Adipocyte (in vitro differentiated cells): ENCODE measurements around the gene MSL1.
A peak's percentile ranks its signal among the peaks of the same experiment; 100 is the strongest.

Experiments
- DNase-seq: peaks from one replicate; pipeline ENCODE4 v3.0.0-alpha.2; 2015; ENCODE audit warnings: low read depth
- H3K27me3 ChIP-seq: replicated peaks from 2 replicates; pipeline ENCODE4 v1.7.0; 2013; ENCODE audit warnings: mild to moderate bottlenecking, low read length, moderate library complexity; ENCODE audit not compliant: control insufficient read depth, insufficient read depth
- H3K36me3 ChIP-seq: 2 replicates; pipeline ENCODE4 v1.7.0; 2013; ENCODE audit warnings: low read length, mild to moderate bottlenecking, moderate library complexity; ENCODE audit not compliant: control insufficient read depth, insufficient read depth, severe bottlenecking
- H3K4me1 ChIP-seq: 2 replicates; pipeline ENCODE4 v1.7.0; 2013; ENCODE audit warnings: mild to moderate bottlenecking, low read length, moderate library complexity; ENCODE audit not compliant: control insufficient read depth, insufficient read depth
- H3K4me3 ChIP-seq: 2 replicates; pipeline ENCODE4 v1.7.0; 2013; ENCODE audit warnings: mild to moderate bottlenecking, low read length, moderate library complexity
- H3K9ac ChIP-seq: 2 replicates; pipeline ENCODE4 v1.7.0; 2013; ENCODE audit warnings: mild to moderate bottlenecking, low read length, moderate library complexity
- H3K9me3 ChIP-seq: 2 replicates; pipeline ENCODE4 v1.7.0; 2013; ENCODE audit warnings: mild to moderate bottlenecking, low read length, moderate library complexity; ENCODE audit not compliant: control insufficient read depth

Gene MSL1

GRCh38 chr17:40175928-40176753, 54.4 kb downstream of the MSL1 start:
- Histone ChIP-seq H3K27me3 (no peaks in the 10 kb centered on the region), H3K4me1 (peaks cover 4% of the 10 kb centered on the region), H3K36me3 (peaks cover 38% of the 10 kb centered on the region), H3K9me3 (no peaks in the 10 kb centered on the region), H3K9ac (no peak overlapping the region), H3K4me3 (no peak overlapping the region)
- DNase-seq = no peak

GRCh38 chr17:40176754-40177110, 55.0 kb downstream of the MSL1 start:
- no peaks in the 10 kb centered on the region for H3K27me3 ChIP-seq
- H3K4me1 ChIP-seq = peaks cover 4% of the 10 kb centered on the region
- DNase-seq = no peak
- no peak overlapping the region for H3K9ac ChIP-seq
- peaks cover 36% of the 10 kb centered on the region for H3K36me3 ChIP-seq
- H3K4me3 ChIP-seq = no peak overlapping the region
- H3K9me3 ChIP-seq = no peaks in the 10 kb centered on the region

GRCh38 chr17:40177275-40177874, 55.6 kb downstream of the MSL1 start, which contains the start of gene RAPGEFL1:
TSS of gene RAPGEFL1 (plus strand) at chr17:40177470. CDS start at chr17:40177862, 392 bp downstream.
- Histone ChIP-seq H3K36me3 (peaks cover 30% of the 10 kb centered on the region), H3K9me3 (no peaks in the 10 kb centered on the region), H3K9ac (peak within 1 kb of the TSS; percentile 56), H3K27me3 (no peaks in the 10 kb centered on the region), H3K4me1 (peaks cover 4% of the 10 kb centered on the region), H3K4me3 (peak within 1 kb of the TSS; percentile 59)
- peak; percentile 79 for DNase-seq

- H3K4me3 ChIP-seq = no peak overlapping the region
- H3K4me1 ChIP-seq = peaks cover 4% of the 10 kb centered on the region
- no peak for DNase-seq
Measured at GRCh38 chr17:40178021-40178601, 56.3 kb downstream of the MSL1 start.

GRCh38 chr17:40178660-40179059, 56.9 kb downstream of the MSL1 start:
- peaks cover 23% of the 10 kb centered on the region for H3K36me3 ChIP-seq

More at GRCh38 chr17:40178021-40178601, 56.3 kb downstream of the MSL1 start:
- Histone ChIP-seq H3K36me3 (peaks cover 28% of the 10 kb centered on the region), H3K9ac (no peak overlapping the region), H3K9me3 (no peaks in the 10 kb centered on the region), H3K27me3 (no peaks in the 10 kb centered on the region)

GRCh38 chr17:40179923-40180659, 58.3 kb downstream of the MSL1 start:
- Histone ChIP-seq H3K36me3 (peaks cover 10% of the 10 kb centered on the region), H3K4me3 (no peak overlapping the region), H3K4me1 (peaks cover 6% of the 10 kb centered on the region), H3K9ac (no peak overlapping the region), H3K9me3 (no peaks in the 10 kb centered on the region), H3K27me3 (no peaks in the 10 kb centered on the region)
- DNase-seq = peak; percentile 66

More at GRCh38 chr17:40178660-40179059, 56.9 kb downstream of the MSL1 start:
- Histone ChIP-seq H3K4me1 (peaks cover 4% of the 10 kb centered on the region), H3K9ac (no peak overlapping the region), H3K27me3 (no peaks in the 10 kb centered on the region), H3K9me3 (no peaks in the 10 kb centered on the region), H3K4me3 (no peak overlapping the region)
- no peak for DNase-seq

- H3K9me3 ChIP-seq = no peaks in the 10 kb centered on the region
- H3K4me1 ChIP-seq = peaks cover 12% of the 10 kb centered on the region
- no peaks in the 10 kb centered on the region for H3K27me3 ChIP-seq
- H3K9ac ChIP-seq = no peak overlapping the region
- H3K36me3 ChIP-seq = peaks cover 10% of the 10 kb centered on the region
- no peak overlapping the region for H3K4me3 ChIP-seq
- DNase-seq = no peak
Measured at GRCh38 chr17:40180694-40181093, 58.9 kb downstream of the MSL1 start.

- no peak for DNase-seq
- peaks cover 7% of the 10 kb centered on the region for H3K36me3 ChIP-seq
- H3K9me3 ChIP-seq = no peaks in the 10 kb centered on the region
- H3K9ac ChIP-seq = no peak overlapping the region
- no peak overlapping the region for H3K4me3 ChIP-seq
- H3K4me1 ChIP-seq = peaks cover 15% of the 10 kb centered on the region
- no peaks in the 10 kb centered on the region for H3K27me3 ChIP-seq
Measured at GRCh38 chr17:40181205-40181604, 59.4 kb downstream of the MSL1 start.

GRCh38 chr17:40182606-40183005, 60.8 kb downstream of the MSL1 start:
- peaks cover 4% of the 10 kb centered on the region for H3K36me3 ChIP-seq
- no peak overlapping the region for H3K9ac ChIP-seq
- DNase-seq = no peak
- H3K27me3 ChIP-seq = no peaks in the 10 kb centered on the region
- no peaks in the 10 kb centered on the region for H3K9me3 ChIP-seq
- peaks cover 11% of the 10 kb centered on the region for H3K4me1 ChIP-seq
- no peak overlapping the region for H3K4me3 ChIP-seq
